ENCODE measurements around the gene SCYL1. TPM values are rescaled to one million over a fixed set of nuclear protein-coding genes. Genes with fewer than 3 reads are reported as not detected.

The SCYL1 gene
- total RNA-seq, 1 experiment from 2014 or later, result 104 TPM

- TF ChIP-seq CTCF (IDR thresholded peaks at IDR 0.05 in 2 of 3, conservative IDR thresholded peaks at IDR 0.05 in 1 of 3; ENCODE audit: borderline replicate concordance in 1 of 3, insufficient read depth in 1 of 3, low read depth in 2 of 3, low read length in 2 of 3), result no peak
- no peak for TF ChIP-seq ZNF274 (IDR thresholded peaks at IDR 0.05; ENCODE audit: low read depth, low read length)
- TF ChIP-seq SP1 (IDR thresholded peaks at IDR 0.05; ENCODE audit: low read depth), result no peak
- no peak for TF ChIP-seq JUND (IDR thresholded peaks at IDR 0.05)
Observed at GRCh38 chr11:65506290-65506771, 18.6 kb upstream of the SCYL1 start (continued).

GRCh38 chr11:65506772-65507505 lies 17.9 kb upstream of the SCYL1 start:
- RAD21 ChIA-PET (ENCODE audit: low non-redundant PET in 1 of 2, low total read pairs in 2 of 2, uncharacterized antibody in 2 of 2, unreplicated experiment in 2 of 2), result interaction anchor here (0.8 to 2.8 kb wide), 6 partner anchors 15 to 157 kb away, joined by 3 to 14 read pairs (median 3); no protein-coding TSS in a partner anchor
- ATAC-seq (peak; percentile 60), DNase-seq (ENCODE audit: low read depth, low spot score) (peak; percentile 91)
- Histone ChIP-seq H3K36me3 (ENCODE audit: control insufficient read depth in 1 of 2, insufficient read depth in 2 of 2, low read length in 2 of 2) (peaks cover 38 to 40% of the 10 kb centered on the region in 2 experiments), H3K4me1 (ENCODE audit: control insufficient read depth in 1 of 2, insufficient read depth in 2 of 2, low read length in 2 of 2) (peaks cover 50 to 80% of the 10 kb centered on the region in 2 experiments), H3K9me2 (ENCODE audit: insufficient read depth) (no peaks in the 10 kb centered on the region), H3K4me2 (ENCODE audit: low read length) (peak overlapping the region; percentile 85), H2AFZ (ENCODE audit: low read depth, low read length, poor library complexity, severe bottlenecking) (no peak overlapping the region), H3K27me3 (ENCODE audit: insufficient read depth, low read length) (no peaks in the 10 kb centered on the region), H4K20me1 (ENCODE audit: insufficient read depth) (peaks cover 41% of the 10 kb centered on the region), H3K79me2 (ENCODE audit: insufficient read depth, low read length) (peaks cover 47% of the 10 kb centered on the region), H3K27ac (ENCODE audit: low read depth, low read length) (peak overlapping the region; percentile 83), H3K4me3 (replicated peaks in 1 of 2; ENCODE audit: low read depth in 1 of 2, low read length in 2 of 2) (peak overlapping the region; percentile 7 to 17; a peak in 1 of 4 replicates), H3K9me3 (ENCODE audit: control insufficient read depth in 1 of 2, insufficient read depth in 1 of 2, low read depth in 1 of 2, low read length in 2 of 2) (no peaks in the 10 kb centered on the region), H3K9ac (ENCODE audit: low read length) (peak overlapping the region; percentile 45)
- no TSS peak for BruUV-seq (replicated peaks)
- CTCF ChIA-PET, result interaction anchor here (0.8 to 6.1 kb wide), 7 partner anchors 29 to 154 kb away, joined by 3 to 31 read pairs (median 5); partner anchors contain the start of gene TIGD3
- intact Hi-C loops (cut with micrococcal nuclease), result loop anchor here (2.0 to 5.0 kb wide), 2 partner anchors 34 to 125 kb away; partner anchors contain the start of gene SLC25A45
- POLR2A ChIA-PET, result interaction anchor here (0.6 to 26.7 kb wide), 27 partner anchors 9 to 395 kb away, joined by 3 to 1499 read pairs (median 6); partner anchors contain the start of genes DPF2, FAM89B, MALAT1 and NEAT1
- no peak for TF ChIP-seq ZNF274 (IDR thresholded peaks at IDR 0.05; ENCODE audit: low read depth, low read length)
- peak; percentile 83 for TF ChIP-seq POLR2AphosphoS5 (IDR thresholded peaks at IDR 0.05; ENCODE audit: low read depth, low read length)
- peak; percentile 54 for TF ChIP-seq POLR2A (IDR thresholded peaks at IDR 0.05; ENCODE audit: borderline replicate concordance, extremely low read depth, insufficient read depth, insufficient read length)
- no peak for TF ChIP-seq ATF3 (IDR thresholded peaks at IDR 0.05)
- peak; percentile 4 for TF ChIP-seq YY1 (IDR thresholded peaks at IDR 0.05; ENCODE audit: extremely low read depth, insufficient replicate concordance, low read depth, low read length)
- TF ChIP-seq MAX (IDR thresholded peaks at IDR 0.05), result no peak
- TF ChIP-seq CBX3 (IDR thresholded peaks at IDR 0.05; ENCODE audit: low read depth), result no peak
- no peak for TF ChIP-seq CEBPB (IDR thresholded peaks at IDR 0.05; ENCODE audit: low read depth)
- no peak for TF ChIP-seq SP1 (IDR thresholded peaks at IDR 0.05; ENCODE audit: low read depth)
- TF ChIP-seq ZFX (IDR thresholded peaks at IDR 0.05), result no peak
- TF ChIP-seq EZH2phosphoT487 (IDR thresholded peaks at IDR 0.05; ENCODE audit: borderline replicate concordance), result no peak
- no peak for TF ChIP-seq EGR1 (IDR thresholded peaks at IDR 0.05; ENCODE audit: low read depth)
- no peak for TF ChIP-seq REST (IDR thresholded peaks at IDR 0.05; ENCODE audit: low read depth)
- TF ChIP-seq TCF7L2 (IDR thresholded peaks at IDR 0.05; ENCODE audit: borderline replicate concordance, extremely low read depth, insufficient read depth, insufficient read length), result peak; percentile 58
- no peak for TF ChIP-seq ELF1 (IDR thresholded peaks at IDR 0.05; ENCODE audit: borderline replicate concordance, low read depth)
